GM12878 (cell line): ENCODE data around the gene EPB41L2. TPM values are rescaled to one million over a fixed set of nuclear protein-coding genes. Genes with fewer than 3 reads are reported as not detected.

Experiments
- ATAC-seq: fragments of 200-7000 bp; cut with Tn5 transposase; 3 replicates; pipeline ENCODE4 v1.9.1; 2020; ENCODE audit warnings: mild to moderate bottlenecking, moderate library complexity
- Bru-seq: library from RNA; stranded (reverse); fragments of 400-500 nt; gene quantifications from one replicate; lab custom pipeline; 2021; lab: Mats Ljungman, UMichigan
- BruChase-seq, 2 experiments: library from RNA; stranded (reverse); fragments of 400-500 nt; gene quantifications; one replicate each; lab custom pipeline; 2021; lab: Mats Ljungman, UMichigan
- BruUV-seq: library from RNA; stranded (reverse); fragments of 400-500 nt; replicated peaks from 2 replicates; lab custom pipeline; 2021; lab: Mats Ljungman, UMichigan
- CTCF ChIA-PET: fragments of 300-600 bp; sonication (Branson Sonifier 250); formaldehyde crosslinking; extraction: SDS; loops from one replicate; lab custom pipeline; 2021; ENCODE audit warnings: inconsistent platforms; lab: Yijun Ruan, JAX
- POLR2A ChIA-PET: fragments of 350-600 bp; formaldehyde crosslinking; extraction: SDS; loops from one replicate; lab custom pipeline; 2021; ENCODE audit warnings: inconsistent platforms; lab: Charles Lee
- RAD21 ChIA-PET: fragments of 300-600 bp; sonication (Branson Sonifier 250); formaldehyde crosslinking; loops from one replicate; lab custom pipeline; 2023; ENCODE audit warnings: antibody characterized with exemption; ENCODE audit not compliant: unreplicated experiment; lab: Charles Lee
- SMC1A ChIA-PET: fragments of 300-600 bp; sonication (Branson Sonifier 250); formaldehyde crosslinking; loops from one replicate; lab custom pipeline; 2023; ENCODE audit not compliant: unreplicated experiment, uncharacterized antibody; lab: Charles Lee
- DNase-seq: peaks from one replicate; pipeline ENCODE4 v3.0.0-alpha.2; 2011; ENCODE audit warnings: low read depth, low spot score
- FAIRE-seq: peaks from 3 replicates; lab custom pipeline; 2011; peaks lifted over from hg19 to GRCh38; lab: Jason Lieb, UNC
- H2AFZ ChIP-seq: 2 replicates; pipeline ENCODE4 v1.6.0; 2011; ENCODE audit warnings: low read depth, low read length, control low read depth; ENCODE audit not compliant: control insufficient read depth
- H3K27ac ChIP-seq: 2 replicates; pipeline ENCODE4 v1.5.1; 2011; ENCODE audit warnings: control low read depth; ENCODE audit not compliant: control insufficient read depth, insufficient read depth
- H3K27me3 ChIP-seq, 2 experiments: replicated peaks in 1 of 2; 2 replicates each; pipeline versions ENCODE4 v1.6.0 to v1.6.1; 2011; ENCODE audit warnings: low read length in 1 of 2; ENCODE audit not compliant: control insufficient read depth in 2 of 2, insufficient read depth in 2 of 2
- H3K36me3 ChIP-seq, 2 experiments: 2 replicates each; pipeline ENCODE4 v1.5.1; 2011; ENCODE audit warnings: low read length in 1 of 2; ENCODE audit not compliant: control insufficient read depth in 2 of 2, insufficient read depth in 2 of 2
- H3K4me1 ChIP-seq: 2 replicates; pipeline ENCODE4 v1.6.1; 2011; ENCODE audit warnings: mild to moderate bottlenecking, low read length, moderate library complexity, mixed read lengths; ENCODE audit not compliant: control insufficient read depth, insufficient read depth
- H3K4me2 ChIP-seq: 2 replicates; pipeline ENCODE4 v1.6.0; 2011; ENCODE audit warnings: control low read depth; ENCODE audit not compliant: control insufficient read depth, insufficient read depth
- H3K4me3 ChIP-seq: fragments of 200-600 bp; sonication (generic); 2 replicates; pipeline ENCODE4 v1.5.1; 2016
- H3K79me2 ChIP-seq: 2 replicates; pipeline ENCODE4 v1.6.0; 2011; ENCODE audit warnings: low read length; ENCODE audit not compliant: control insufficient read depth, insufficient read depth
- H3K9ac ChIP-seq: 2 replicates; pipeline ENCODE4 v1.8.0; 2011; ENCODE audit warnings: low read length, control low read depth, mixed read lengths; ENCODE audit not compliant: control insufficient read depth, insufficient read depth
- H3K9me3 ChIP-seq: replicated peaks from 3 replicates; pipeline ENCODE4 v1.5.1; 2011; ENCODE audit warnings: mild to moderate bottlenecking, low read length; ENCODE audit not compliant: control insufficient read depth, insufficient read depth
- H4K20me1 ChIP-seq: 2 replicates; pipeline ENCODE4 v1.6.0; 2011; ENCODE audit not compliant: control insufficient read depth, insufficient read depth
- BCL11A ChIP-seq: IDR thresholded peaks from 2 replicates; pipeline ENCODE4 v1.6.1; 2011; ENCODE audit warnings: low read depth, low read length
- BHLHE40 ChIP-seq, 2 experiments: fragments of 450-650 bp in 1 of 2; IDR thresholded peaks; 2 replicates each; pipeline ENCODE4 v1.6.1; 2011 to 2017; ENCODE audit warnings: low read depth in 2 of 2, borderline replicate concordance in 1 of 2, improper control_type of control experiment in 1 of 2, low read length in 1 of 2, mild to moderate bottlenecking in 1 of 2
- CREM ChIP-seq: IDR thresholded peaks from 2 replicates; pipeline ENCODE4 v1.6.1; 2014; ENCODE audit warnings: antibody characterized with exemption, low read depth
- IKZF1 ChIP-seq: fragments of 450-650 bp; conservative IDR thresholded peaks from 2 replicates; pipeline ENCODE4 v1.6.1; 2017; ENCODE audit warnings: antibody characterized with exemption, mild to moderate bottlenecking
- JUNB ChIP-seq: IDR thresholded peaks from 2 replicates; pipeline ENCODE4 v1.6.1; 2016; ENCODE audit warnings: antibody characterized with exemption, mild to moderate bottlenecking
- MEF2B ChIP-seq: fragments of 450-650 bp; IDR thresholded peaks from 2 replicates; pipeline ENCODE4 v1.6.1; 2018; ENCODE audit warnings: mild to moderate bottlenecking, moderate library complexity; ENCODE audit not compliant: partially characterized antibody, poor library complexity, severe bottlenecking
- MXI1 ChIP-seq: fragments of 150-350 bp; IDR thresholded peaks from 2 replicates; pipeline ENCODE4 v1.6.1; 2011; ENCODE audit warnings: low read depth, mild to moderate bottlenecking, inconsistent platforms, low read length, improper control_type of control experiment
- NR2F1 ChIP-seq: fragments of 450-650 bp; conservative IDR thresholded peaks from 2 replicates; pipeline ENCODE4 v1.6.1; 2017; ENCODE audit warnings: mild to moderate bottlenecking
- PAX5 ChIP-seq: IDR thresholded peaks from 2 replicates; pipeline ENCODE4 v1.6.1; 2011; ENCODE audit warnings: low read depth, low read length, borderline replicate concordance
- PKNOX1 ChIP-seq: fragments of 450-650 bp; IDR thresholded peaks from 2 replicates; pipeline ENCODE4 v1.6.1; 2016; ENCODE audit warnings: mild to moderate bottlenecking
- PML ChIP-seq: IDR thresholded peaks from 2 replicates; pipeline ENCODE4 v1.6.1; 2012; ENCODE audit warnings: low read length, inconsistent platforms
- POLR2AphosphoS5 ChIP-seq: IDR thresholded peaks from 2 replicates; pipeline ENCODE4 v1.6.1; 2011; ENCODE audit warnings: mild to moderate bottlenecking, low read length, inconsistent platforms
- RAD21 ChIP-seq: IDR thresholded peaks from 2 replicates; pipeline ENCODE4 v1.6.1; 2011; ENCODE audit warnings: mild to moderate bottlenecking, low read depth, low read length, moderate library complexity; ENCODE audit not compliant: insufficient read depth
- SKIL ChIP-seq: fragments of 450-650 bp; IDR thresholded peaks from 2 replicates; pipeline ENCODE4 v1.6.1; 2017; ENCODE audit warnings: mild to moderate bottlenecking, low read depth, inconsistent platforms; ENCODE audit not compliant: poor library complexity, severe bottlenecking
- STAT1 ChIP-seq: fragments of 450-650 bp; conservative IDR thresholded peaks from 2 replicates; pipeline ENCODE4 v1.6.1; 2014; ENCODE audit warnings: antibody characterized with exemption, mild to moderate bottlenecking
- WGBS: methylation state at CpG from one replicate; pipeline ENCODE4 v1.1.6; 2016; ENCODE audit warnings: low lambda C conversion rate; ENCODE audit not compliant: insufficient replicate concordance, insufficient coverage; ENCODE audit errors: missing lambda C conversion rate; 5-methylcytosine and 5-hydroxymethylcytosine counted together
- in situ Hi-C: fragments of 300-500 bp; cut with MboI; formaldehyde crosslinking; loops from 9 replicates; pipeline ENCODE4 v1.14.3; 2018; ENCODE audit warnings: mixed read lengths
- intact Hi-C: fragments of 100-400 bp; cut with micrococcal nuclease; formaldehyde crosslinking; loops from one replicate; pipeline ENCODE4 v1.14.2; 2022; ENCODE audit not compliant: unreplicated experiment
- long read RNA-seq, 2 experiments: library from polyadenylated mRNA; unstranded; transcript quantifications; one replicate each; pipeline ENCODE4 v2.0.0, GENCODE V29; 2019 to 2020
- polyA minus RNA-seq, 3 experiments: library from RNA; depleted of rRNA, polyadenylated mRNA; stranded (reverse); fragments of >200 nt; gene quantifications; 2 replicates each; pipeline ENCODE4 v1.2.3, GENCODE V29; 2011
- polyA plus RNA-seq, 11 experiments: library from polyadenylated mRNA; depleted of rRNA in 4 of 11; unstranded in 6 of 11; stranded (reverse) in 5 of 11; fragments of >200 nt; fragmentation: Nextera tagmentation in 4 of 11; fragmentation: Illumina TruSeq in 1 of 11; extraction: Ambion mirVana in 4 of 11; extraction: Trizol in 1 of 11; gene quantifications; 1 replicate in 1 of 11; 2 replicates in 10 of 11; pipeline versions ENCODE4 v1.2.1 to v1.2.3, GENCODE V29; 2011 to 2016; ENCODE audit warnings: inconsistent platforms in 2 of 11, missing spikeins in 2 of 11, low read depth in 1 of 11
- total RNA-seq, 4 experiments: library from RNA; depleted of rRNA in 3 of 4; stranded (reverse); fragments of >200 nt in 3 of 4; fragmentation: Illumina TruSeq in 1 of 4; extraction: Trizol in 1 of 4; gene quantifications; 2 replicates each; pipeline versions ENCODE4 v1.2.1 to v1.2.3, GENCODE V29; 2013 to 2021

Gene EPB41L2
- total RNA-seq (2013; cell fraction: nucleolus; rRNA removed): 200 and 217 TPM in 2 replicates
- total RNA-seq (2014; rRNA removed) (16.9 and 17.8 TPM in 2 replicates), total RNA-seq (2014; rRNA removed; fragmentation: Illumina TruSeq; extraction: Trizol) (18.3 and 18.9 TPM in 2 replicates), total RNA-seq (2021) (24.6 and 35.9 TPM in 2 replicates), polyA plus RNA-seq (2011; rRNA removed) (41.6 and 53.5 TPM in 2 replicates), polyA plus RNA-seq (2014; fragmentation: Illumina TruSeq; extraction: Trizol) (33.6 and 37.7 TPM in 2 replicates), polyA plus RNA-seq (2014; fragmentation: Nextera tagmentation; extraction: Ambion mirVana) (10 to 100 TPM in 1 of 2 experiments, 1 to 10 TPM in 1; 7.4 to 10.3 TPM), polyA plus RNA-seq (2014; rRNA removed) (19.1 and 19.5 TPM in 2 replicates), polyA plus RNA-seq (2016; fragmentation: Nextera tagmentation; extraction: Ambion mirVana) (10 to 100 TPM; 18.8 to 21.2 TPM), polyA minus RNA-seq (2011; rRNA and poly(A)+ RNA removed) (77.2 and 83.8 TPM in 2 replicates), Bru-seq, nascent RNA (percentile 84 among the genes with signal in this experiment), BruChase-seq, experiment 1, labeled RNA remaining after a 6-hour chase (percentile 81 among the genes with signal in this experiment), BruChase-seq, experiment 2, labeled RNA remaining after a 2-hour chase (percentile 81 among the genes with signal in this experiment)
- polyA plus RNA-seq (2011; ENCODE audit: low read depth): 13.8 TPM
- polyA plus RNA-seq (2011; cell fraction: cytosol; rRNA removed): 33.8 and 46.2 TPM in 2 replicates
- polyA plus RNA-seq (2011; cell fraction: nucleus; rRNA removed): 49.6 and 64.8 TPM in 2 replicates
- 18.9 and 22.3 TPM in 2 replicates for polyA plus RNA-seq (2012)
- polyA minus RNA-seq (2011; cell fraction: cytosol; rRNA and poly(A)+ RNA removed): 22.1 and 31.7 TPM in 2 replicates
- polyA minus RNA-seq (2011; cell fraction: nucleus; rRNA and poly(A)+ RNA removed): 48.2 and 75.6 TPM in 2 replicates
- long read RNA-seq, experiment 1, full-length matches to known transcripts: 3 of 16 reads
- long read RNA-seq, experiment 1, partial matches to known transcripts: 9 of 16 reads
- long read RNA-seq, experiment 1, other reads (novel, unspliced or antisense): 4 of 16 reads
- long read RNA-seq, experiment 2, full-length matches to known transcripts: 11 of 91 reads
- long read RNA-seq, experiment 2, partial matches to known transcripts: 54 of 91 reads
- long read RNA-seq, experiment 2, other reads (novel, unspliced or antisense): 26 of 91 reads

- intact Hi-C loops (loop anchor here (2.0 to 5.0 kb wide), 4 partner anchors 46 to 178 kb away; no protein-coding TSS in a partner anchor), in situ Hi-C loops (no loop called here)
- CTCF ChIA-PET: no interaction called here
- FAIRE-seq (no peak), ATAC-seq (peak; percentile 82), DNase-seq (peak; percentile 26)
- Histone ChIP-seq H3K4me1 (peaks cover 6% of the 10 kb centered on the region), H3K9ac (peak within 1 kb of the TSS; percentile 71), H3K79me2 (peaks cover 30% of the 10 kb centered on the region), H3K27me3 (no peaks in the 10 kb centered on the region), H2AFZ (peak within 1 kb of the TSS; percentile 92), H3K4me3 (peak within 1 kb of the TSS; percentile 88), H4K20me1 (no peaks in the 10 kb centered on the region; the same call in 1 of the 2 replicates), H3K36me3 (no peaks in the 10 kb centered on the region), H3K4me2 (peak within 1 kb of the TSS; percentile 90), H3K9me3 (no peaks in the 10 kb centered on the region), H3K27ac (peak within 1 kb of the TSS; percentile 67)
- RAD21 ChIA-PET: interaction anchor here (0.6 to 1.3 kb wide), 3 partner anchors 44 to 178 kb away, joined by 3 read pairs; no protein-coding TSS in a partner anchor
- BruUV-seq: no TSS peak
- POLR2A ChIA-PET: no interaction called here
- under 1% methylated on average over 54 of the region's 61 CpGs for WGBS
- SMC1A ChIA-PET: interaction anchor here (0.6 to 1.2 kb wide), 3 partner anchors 54 to 642 kb away, joined by 3 read pairs; no protein-coding TSS in a partner anchor
- no peak for TF ChIP-seq CREM
- peak; percentile 81 for TF ChIP-seq IKZF1
- TF ChIP-seq JUNB: 0 out of 2 replicates have a peak, but pooled peaks have one; percentile 3
- TF ChIP-seq PKNOX1: no peak
- no peak for TF ChIP-seq PML
- peak in 1 of 2 experiments; percentile 16; a peak in 1 of 4 replicates for TF ChIP-seq BHLHE40 (IDR thresholded peaks at IDR 0.05; ENCODE audit: borderline replicate concordance in 1 of 2, low read depth in 2 of 2, low read length in 1 of 2)
- TF ChIP-seq MEF2B: peak; percentile 53
- peak; percentile 78 for TF ChIP-seq POLR2AphosphoS5
- peak; percentile 19 for TF ChIP-seq SKIL
- TF ChIP-seq NR2F1: peak; percentile 34; the same call in 1 of the 2 replicates
- TF ChIP-seq STAT1: no peak
- peak; percentile 67; the same call in 1 of the 2 replicates for TF ChIP-seq MXI1
- TF ChIP-seq RAD21: 0 out of 2 replicates have a peak, but pooled peaks have one; percentile 14
- peak; percentile 40; the same call in 1 of the 2 replicates for TF ChIP-seq PAX5
- 0 out of 2 replicates have a peak, but pooled peaks have one; percentile 4 for TF ChIP-seq BCL11A
Observed at GRCh38 chr6:131063028-131063763, at the start of gene EPB41L2. Gene EPB41L2, minus strand, starts transcription at chr6:131063245. Its CDS starts 106,760 bp downstream, at chr6:130956485.
